ENCODE measurements around the gene ZNF157. TPM values are rescaled to one million over a fixed set of nuclear protein-coding genes. Genes with fewer than 3 reads are reported as not detected.

Gene ZNF157
- polyA plus RNA-seq, 1 of the 3 experiments (the other 2 are of a cell fraction): 0.12 TPM

DNA sequence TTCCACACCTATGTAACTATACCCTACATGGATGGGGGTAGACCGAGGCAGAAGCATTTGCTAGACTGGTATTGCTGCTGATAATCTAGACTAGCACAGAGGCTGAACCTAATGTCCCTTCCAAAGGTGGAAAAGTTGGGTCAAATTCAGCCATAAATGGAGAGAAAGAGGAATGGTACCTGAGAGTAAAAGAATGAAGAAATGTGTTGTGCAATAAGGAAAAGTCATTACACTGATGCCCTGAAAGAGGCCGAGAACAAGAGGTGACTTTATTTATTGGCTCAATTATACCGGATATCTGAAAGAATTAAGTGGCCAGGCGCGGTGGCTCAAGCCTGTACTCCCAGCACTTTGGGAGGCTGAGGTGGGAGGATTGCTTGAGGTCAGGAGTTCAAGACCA is 60.5 kb downstream of the ZNF157 start:
- Histone ChIP-seq H3K27me3 (ENCODE audit: insufficient read depth) (no peaks in the 10 kb centered on the region), H3K9ac (no peak overlapping the region), H3K4me2 (no peak overlapping the region), H3K4me1 (ENCODE audit: control insufficient read depth in 1 of 2, insufficient read depth in 2 of 2, low read depth in 1 of 2, low read length in 1 of 2) (no peaks in the 10 kb centered on the region), H3K36me3 (replicated peaks in 1 of 2; ENCODE audit: control insufficient read depth in 1 of 2, insufficient read depth in 2 of 2, low read length in 1 of 2) (no peaks in the 10 kb centered on the region), H3K9me2 (no peaks in the 10 kb centered on the region), H2AFZ (ENCODE audit: low read depth) (no peak overlapping the region), H3K79me2 (ENCODE audit: insufficient read depth) (no peaks in the 10 kb centered on the region), H3K9me3 (no peaks in the 10 kb centered on the region), H3K27ac (ENCODE audit: low read depth in 2 of 2, low read length in 1 of 2) (no peak overlapping the region), H4K20me1 (ENCODE audit: insufficient read depth) (no peaks in the 10 kb centered on the region), H3F3A (replicated peaks; ENCODE audit: insufficient read depth) (no peaks in the 10 kb centered on the region), H3K4me3 (ENCODE audit: low read depth in 2 of 2, low read length in 1 of 2) (no peak overlapping the region)
- WGBS (ENCODE audit: low lambda C conversion rate): 46% methylated on average over 5 of the region's 5 CpGs
- no peak for TF ChIP-seq FOSL2 (IDR thresholded peaks at IDR 0.05; ENCODE audit: borderline replicate concordance, low read depth)
- no peak for TF ChIP-seq POLR2AphosphoS5 (IDR thresholded peaks at IDR 0.05; ENCODE audit: low read depth, low read length)
- TF ChIP-seq, protein P1, sequence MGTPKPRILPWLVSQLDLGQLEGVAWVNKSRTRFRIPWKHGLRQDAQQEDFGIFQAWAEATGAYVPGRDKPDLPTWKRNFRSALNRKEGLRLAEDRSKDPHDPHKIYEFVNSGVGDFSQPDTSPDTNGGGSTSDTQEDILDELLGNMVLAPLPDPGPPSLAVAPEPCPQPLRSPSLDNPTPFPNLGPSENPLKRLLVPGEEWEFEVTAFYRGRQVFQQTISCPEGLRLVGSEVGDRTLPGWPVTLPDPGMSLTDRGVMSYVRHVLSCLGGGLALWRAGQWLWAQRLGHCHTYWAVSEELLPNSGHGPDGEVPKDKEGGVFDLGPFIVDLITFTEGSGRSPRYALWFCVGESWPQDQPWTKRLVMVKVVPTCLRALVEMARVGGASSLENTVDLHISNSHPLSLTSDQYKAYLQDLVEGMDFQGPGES (IDR thresholded peaks at IDR 0.05; ENCODE audit: low read depth, low read length): no peak
- TF ChIP-seq TAF1 (IDR thresholded peaks at IDR 0.05; ENCODE audit: borderline replicate concordance, low read depth, low read length): no peak
- TF ChIP-seq JUND (IDR thresholded peaks at IDR 0.05): no peak
- TF ChIP-seq RCOR1 (IDR thresholded peaks at IDR 0.05; ENCODE audit: low read length): no peak
- TF ChIP-seq, protein P2, sequence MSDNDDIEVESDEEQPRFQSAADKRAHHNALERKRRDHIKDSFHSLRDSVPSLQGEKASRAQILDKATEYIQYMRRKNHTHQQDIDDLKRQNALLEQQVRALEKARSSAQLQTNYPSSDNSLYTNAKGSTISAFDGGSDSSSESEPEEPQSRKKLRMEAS (IDR thresholded peaks at IDR 0.05; ENCODE audit: low read depth): no peak
- TF ChIP-seq EZH2phosphoT487 (IDR thresholded peaks at IDR 0.05; ENCODE audit: borderline replicate concordance, low read depth): no peak
- ChIA-PET POLR2A (no interaction called here), CTCF (no interaction called here)
- no peak for DNase-seq

DNA sequence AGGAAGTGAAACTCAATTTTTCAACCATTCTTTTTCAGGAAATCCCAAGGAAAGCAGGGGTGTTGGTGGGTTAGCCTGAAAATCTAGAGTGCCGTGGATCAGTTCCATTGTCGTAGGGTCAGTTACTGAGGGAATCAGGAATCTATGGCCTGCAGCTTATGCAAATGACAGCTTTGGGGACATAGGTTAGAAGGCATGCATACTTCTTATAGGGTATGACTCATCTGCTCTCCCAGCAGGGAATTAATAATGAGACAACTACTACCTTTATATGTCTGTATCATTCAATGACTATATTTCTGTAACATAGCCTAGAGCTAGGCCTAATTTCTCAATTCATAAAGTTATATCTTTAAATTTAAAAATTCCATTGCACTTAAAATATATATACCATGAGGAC is 76.1 kb downstream of the ZNF157 start:
- CTCF ChIA-PET: no interaction called here

More for the DNA sequence above, 76.1 kb downstream of the ZNF157 start:
- no peaks in the 10 kb centered on the region for H4K20me1 ChIP-seq (ENCODE audit: insufficient read depth)
- H3K27me3 ChIP-seq (ENCODE audit: insufficient read depth): no peaks in the 10 kb centered on the region
- TF ChIP-seq RFX5 (IDR thresholded peaks at IDR 0.05; ENCODE audit: low read length): no peak
- TF ChIP-seq, protein P3, sequence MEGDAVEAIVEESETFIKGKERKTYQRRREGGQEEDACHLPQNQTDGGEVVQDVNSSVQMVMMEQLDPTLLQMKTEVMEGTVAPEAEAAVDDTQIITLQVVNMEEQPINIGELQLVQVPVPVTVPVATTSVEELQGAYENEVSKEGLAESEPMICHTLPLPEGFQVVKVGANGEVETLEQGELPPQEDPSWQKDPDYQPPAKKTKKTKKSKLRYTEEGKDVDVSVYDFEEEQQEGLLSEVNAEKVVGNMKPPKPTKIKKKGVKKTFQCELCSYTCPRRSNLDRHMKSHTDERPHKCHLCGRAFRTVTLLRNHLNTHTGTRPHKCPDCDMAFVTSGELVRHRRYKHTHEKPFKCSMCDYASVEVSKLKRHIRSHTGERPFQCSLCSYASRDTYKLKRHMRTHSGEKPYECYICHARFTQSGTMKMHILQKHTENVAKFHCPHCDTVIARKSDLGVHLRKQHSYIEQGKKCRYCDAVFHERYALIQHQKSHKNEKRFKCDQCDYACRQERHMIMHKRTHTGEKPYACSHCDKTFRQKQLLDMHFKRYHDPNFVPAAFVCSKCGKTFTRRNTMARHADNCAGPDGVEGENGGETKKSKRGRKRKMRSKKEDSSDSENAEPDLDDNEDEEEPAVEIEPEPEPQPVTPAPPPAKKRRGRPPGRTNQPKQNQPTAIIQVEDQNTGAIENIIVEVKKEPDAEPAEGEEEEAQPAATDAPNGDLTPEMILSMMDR (IDR thresholded peaks at IDR 0.05): no peak
- TF ChIP-seq FOXJ3 (CRISPR knock-in tag; IDR thresholded peaks at IDR 0.05): no peak
- TF ChIP-seq GABPA (IDR thresholded peaks at IDR 0.05; ENCODE audit: low read depth): no peak
- TF ChIP-seq, protein P4, sequence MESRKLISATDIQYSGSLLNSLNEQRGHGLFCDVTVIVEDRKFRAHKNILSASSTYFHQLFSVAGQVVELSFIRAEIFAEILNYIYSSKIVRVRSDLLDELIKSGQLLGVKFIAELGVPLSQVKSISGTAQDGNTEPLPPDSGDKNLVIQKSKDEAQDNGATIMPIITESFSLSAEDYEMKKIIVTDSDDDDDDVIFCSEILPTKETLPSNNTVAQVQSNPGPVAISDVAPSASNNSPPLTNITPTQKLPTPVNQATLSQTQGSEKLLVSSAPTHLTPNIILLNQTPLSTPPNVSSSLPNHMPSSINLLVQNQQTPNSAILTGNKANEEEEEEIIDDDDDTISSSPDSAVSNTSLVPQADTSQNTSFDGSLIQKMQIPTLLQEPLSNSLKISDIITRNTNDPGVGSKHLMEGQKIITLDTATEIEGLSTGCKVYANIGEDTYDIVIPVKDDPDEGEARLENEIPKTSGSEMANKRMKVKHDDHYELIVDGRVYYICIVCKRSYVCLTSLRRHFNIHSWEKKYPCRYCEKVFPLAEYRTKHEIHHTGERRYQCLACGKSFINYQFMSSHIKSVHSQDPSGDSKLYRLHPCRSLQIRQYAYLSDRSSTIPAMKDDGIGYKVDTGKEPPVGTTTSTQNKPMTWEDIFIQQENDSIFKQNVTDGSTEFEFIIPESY (IDR thresholded peaks at IDR 0.05; ENCODE audit: borderline replicate concordance, low read depth): no peak
- TF ChIP-seq MXI1 (IDR thresholded peaks at IDR 0.05; ENCODE audit: low read depth, low read length): no peak
- TF ChIP-seq, protein P2 (IDR thresholded peaks at IDR 0.05; ENCODE audit: low read depth): no peak
- TF ChIP-seq YY1 (IDR thresholded peaks at IDR 0.05; ENCODE audit: low read depth): no peak
- TF ChIP-seq SIN3A (IDR thresholded peaks at IDR 0.05; ENCODE audit: borderline replicate concordance, low read depth, low read length): no peak
- TF ChIP-seq, protein P5, sequence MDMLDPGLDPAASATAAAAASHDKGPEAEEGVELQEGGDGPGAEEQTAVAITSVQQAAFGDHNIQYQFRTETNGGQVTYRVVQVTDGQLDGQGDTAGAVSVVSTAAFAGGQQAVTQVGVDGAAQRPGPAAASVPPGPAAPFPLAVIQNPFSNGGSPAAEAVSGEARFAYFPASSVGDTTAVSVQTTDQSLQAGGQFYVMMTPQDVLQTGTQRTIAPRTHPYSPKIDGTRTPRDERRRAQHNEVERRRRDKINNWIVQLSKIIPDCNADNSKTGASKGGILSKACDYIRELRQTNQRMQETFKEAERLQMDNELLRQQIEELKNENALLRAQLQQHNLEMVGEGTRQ (IDR thresholded peaks at IDR 0.05; ENCODE audit: borderline replicate concordance, low read depth, low read length): no peak
- no peak overlapping the region for H3K9ac ChIP-seq
- no peaks in the 10 kb centered on the region for H3K4me1 ChIP-seq (ENCODE audit: control insufficient read depth in 1 of 2, insufficient read depth in 2 of 2, low read depth in 1 of 2, low read length in 1 of 2)
- no peak for DNase-seq
- H3K4me3 ChIP-seq (ENCODE audit: low read depth in 2 of 2, low read length in 1 of 2): no peak overlapping the region
- H3K36me3 ChIP-seq (replicated peaks in 1 of 2; ENCODE audit: control insufficient read depth in 1 of 2, insufficient read depth in 2 of 2, low read length in 1 of 2): peaks cover 8 to 15% of the 10 kb centered on the region in 2 experiments
- H3K27ac ChIP-seq (ENCODE audit: low read depth in 2 of 2, low read length in 1 of 2): no peak overlapping the region
- POLR2A ChIA-PET: no interaction called here
- H3K9me3 ChIP-seq: no peaks in the 10 kb centered on the region
- H3K4me2 ChIP-seq: no peak overlapping the region
- H2AFZ ChIP-seq (ENCODE audit: low read depth): no peak overlapping the region
- no peaks in the 10 kb centered on the region for H3F3A ChIP-seq (replicated peaks; ENCODE audit: insufficient read depth)
- WGBS (ENCODE audit: low lambda C conversion rate): 67% methylated on average over 2 of the region's 2 CpGs
- H3K9me2 ChIP-seq: no peaks in the 10 kb centered on the region
- no peaks in the 10 kb centered on the region for H3K79me2 ChIP-seq (ENCODE audit: insufficient read depth)

Measured in SK-N-SH (cell line).